H9 (cell line): Measurements from ENCODE around the gene MAP3K7. TPM values are rescaled to one million over a fixed set of nuclear protein-coding genes. Genes with fewer than 3 reads are reported as not detected.

ENCODE experiments used
- DNase-seq: peaks from one replicate; pipeline ENCODE4 v3.0.0-alpha.2; 2017
- H2AFZ ChIP-seq: one replicate; pipeline ENCODE4 v1.6.1; 2013; ENCODE audit warnings: mild to moderate bottlenecking, low read length, control low read depth, moderate library complexity
- H2AK5ac ChIP-seq: 2 replicates; pipeline ENCODE4 v1.6.1; 2013; ENCODE audit warnings: low read length, control low read depth, mixed read lengths; ENCODE audit not compliant: insufficient read length
- H2BK120ac ChIP-seq: one replicate; pipeline ENCODE4 v1.6.1; 2013; ENCODE audit warnings: low read depth, mild to moderate bottlenecking, low read length, control low read depth, inconsistent platforms; ENCODE audit not compliant: poor library complexity, severe bottlenecking
- H2BK12ac ChIP-seq: 2 replicates; pipeline ENCODE4 v1.6.1; 2013; ENCODE audit warnings: low read length, control low read depth, mixed read lengths, low read depth; ENCODE audit not compliant: insufficient read length
- H2BK15ac ChIP-seq: 2 replicates; pipeline ENCODE4 v1.6.1; 2013; ENCODE audit warnings: low read depth, low read length, control low read depth
- H2BK20ac ChIP-seq: one replicate; pipeline ENCODE4 v1.6.1; 2013; ENCODE audit warnings: low read depth, mild to moderate bottlenecking, low read length, control low read depth, inconsistent platforms; ENCODE audit not compliant: poor library complexity, severe bottlenecking
- H2BK5ac ChIP-seq: 2 replicates; pipeline ENCODE4 v1.6.1; 2013; ENCODE audit warnings: low read length, control low read depth, mixed read lengths; ENCODE audit not compliant: insufficient read length
- H3K14ac ChIP-seq: 2 replicates; pipeline ENCODE4 v1.6.1; 2013; ENCODE audit warnings: low read length, control low read depth; ENCODE audit not compliant: insufficient read depth
- H3K18ac ChIP-seq: 2 replicates; pipeline ENCODE4 v1.6.1; 2013; ENCODE audit warnings: low read depth, mild to moderate bottlenecking, mixed read lengths, low read length, control low read depth; ENCODE audit not compliant: insufficient read length
- H3K23ac ChIP-seq: 2 replicates; pipeline ENCODE4 v1.6.1; 2013; ENCODE audit warnings: low read length, control low read depth, mixed read lengths, low read depth; ENCODE audit not compliant: insufficient read length
- H3K23me2 ChIP-seq: 2 replicates; pipeline ENCODE4 v1.6.1; 2013; ENCODE audit warnings: low read depth, mild to moderate bottlenecking, mixed read lengths, low read length, control low read depth; ENCODE audit not compliant: insufficient read length, poor library complexity, severe bottlenecking
- H3K27ac ChIP-seq: 2 replicates; pipeline ENCODE4 v1.5.1; 2013; ENCODE audit warnings: low read length, control low read depth, mixed read lengths, low read depth; ENCODE audit not compliant: insufficient read length
- H3K27me3 ChIP-seq: 2 replicates; pipeline ENCODE4 v1.6.1; 2013; ENCODE audit warnings: low read length, control low read depth, inconsistent platforms; ENCODE audit not compliant: insufficient read depth
- H3K4ac ChIP-seq: 2 replicates; pipeline ENCODE4 v1.6.1; 2013; ENCODE audit warnings: low read depth, mild to moderate bottlenecking, control low read depth, inconsistent platforms, low read length, moderate library complexity
- H3K4me1 ChIP-seq: 2 replicates; pipeline ENCODE4 v1.6.1; 2013; ENCODE audit warnings: low read length, control low read depth, inconsistent platforms; ENCODE audit not compliant: insufficient read depth
- H3K4me2 ChIP-seq: 2 replicates; pipeline ENCODE4 v1.6.1; 2013; ENCODE audit warnings: low read length, control low read depth, mixed read lengths; ENCODE audit not compliant: insufficient read length, insufficient read depth
- H3K56ac ChIP-seq: 2 replicates; pipeline ENCODE4 v1.6.1; 2013; ENCODE audit warnings: low read depth, mild to moderate bottlenecking, mixed read lengths, low read length, control low read depth; ENCODE audit not compliant: insufficient read length
- H3K79me1 ChIP-seq: 2 replicates; pipeline ENCODE4 v1.6.1; 2013; ENCODE audit warnings: low read depth, mild to moderate bottlenecking, moderate library complexity, low read length, control low read depth, inconsistent platforms; ENCODE audit not compliant: insufficient read depth, poor library complexity, severe bottlenecking
- H3K79me2 ChIP-seq: 2 replicates; pipeline ENCODE4 v1.6.1; 2013; ENCODE audit warnings: low read length, control low read depth, inconsistent platforms; ENCODE audit not compliant: insufficient read depth
- H3K9ac ChIP-seq: 2 replicates; pipeline ENCODE4 v1.6.1; 2013; ENCODE audit warnings: low read length, control low read depth, mixed read lengths; ENCODE audit not compliant: insufficient read length; ENCODE audit errors: extremely low read depth
- H3K9me3 ChIP-seq: one replicate; pipeline ENCODE4 v1.6.1; 2013; ENCODE audit warnings: low read depth, low read length, inconsistent platforms; ENCODE audit not compliant: control insufficient read depth
- H3T11ph ChIP-seq: one replicate; pipeline ENCODE4 v1.6.1; 2013; ENCODE audit warnings: mild to moderate bottlenecking, low read length, control low read depth, inconsistent platforms
- H4K20me1 ChIP-seq: one replicate; pipeline ENCODE4 v1.6.1; 2013; ENCODE audit not compliant: control insufficient read depth, insufficient read length, insufficient read depth
- H4K5ac ChIP-seq: 2 replicates; pipeline ENCODE4 v1.6.1; 2013; ENCODE audit warnings: low read depth, mild to moderate bottlenecking, mixed read lengths, low read length, control low read depth; ENCODE audit not compliant: insufficient read length
- H4K8ac ChIP-seq: replicated peaks from 2 replicates; pipeline ENCODE4 v1.6.1; 2013; ENCODE audit warnings: low read length, control low read depth, mixed read lengths, low read depth; ENCODE audit not compliant: insufficient read length
- H4K91ac ChIP-seq: 2 replicates; pipeline ENCODE4 v1.6.1; 2013; ENCODE audit warnings: low read depth, mild to moderate bottlenecking, moderate library complexity, mixed read lengths, low read length, control low read depth; ENCODE audit not compliant: insufficient read length
- H3K27ac Mint-ChIP-seq, 3 experiments: 2 replicates in 2 of 3; 3 replicates in 1 of 3; pipeline ENCODE4 v1.8.0; 2020 to 2021; ENCODE audit warnings: mixed read lengths in 3 of 3, mild to moderate bottlenecking in 1 of 3, moderate library complexity in 1 of 3
- H3K27me3 Mint-ChIP-seq: 2 replicates; pipeline ENCODE4 v1.8.0; 2021; ENCODE audit warnings: low read depth, mild to moderate bottlenecking, moderate library complexity, mixed read lengths
- H3K36me3 Mint-ChIP-seq, 3 experiments: 2 replicates in 2 of 3; 3 replicates in 1 of 3; pipeline ENCODE4 v1.8.0; 2020 to 2021; ENCODE audit warnings: low read depth in 3 of 3, mixed read lengths in 3 of 3; ENCODE audit not compliant: insufficient read depth in 1 of 3
- H3K4me1 Mint-ChIP-seq, 2 experiments: 2 replicates each; pipeline ENCODE4 v1.8.0; 2020; ENCODE audit warnings: mixed read lengths in 2 of 2
- H3K4me3 Mint-ChIP-seq, 2 experiments: 2 replicates in 1 of 2; 3 replicates in 1 of 2; pipeline ENCODE4 v1.8.0; 2020 to 2021; ENCODE audit warnings: mild to moderate bottlenecking in 2 of 2, mixed read lengths in 2 of 2, moderate library complexity in 1 of 2
- H3K9me3 Mint-ChIP-seq, 2 experiments: 2 replicates in 1 of 2; 3 replicates in 1 of 2; pipeline ENCODE4 v1.8.0; 2020; ENCODE audit warnings: mild to moderate bottlenecking in 2 of 2, mixed read lengths in 2 of 2, moderate library complexity in 1 of 2
- CTCF ChIP-seq: fragments of 200-600 bp; sonication (generic); conservative IDR thresholded peaks from 3 replicates; pipeline ENCODE4 v1.8.0; 2021; ENCODE audit warnings: antibody characterized with exemption, mild to moderate bottlenecking
- total RNA-seq: library from RNA; stranded (reverse); gene quantifications from 2 replicates; pipeline ENCODE4 v1.2.1, GENCODE V29; 2021

MAP3K7 gene
- total RNA-seq, 1 experiment from 2014 or later, result 31.3 TPM

GRCh38 chr6:90488816-90489215 lies 98.1 kb downstream of the MAP3K7 start:
- TF ChIP-seq CTCF, result no peak
- Histone ChIP-seq H4K8ac (no peak overlapping the region), H3K4me2 (no peak overlapping the region), H2BK12ac (no peak overlapping the region), H3K56ac (no peak overlapping the region), H3K18ac (no peak overlapping the region), H4K5ac (no peak overlapping the region), H3K79me2 (no peaks in the 10 kb centered on the region), H3K14ac (no peak overlapping the region), H3K4me1 (peaks cover 4% of the 10 kb centered on the region; the same call in 1 of the 2 replicates), H3K23ac (no peak overlapping the region), H3K27ac (no peak overlapping the region), H2AFZ (no peak overlapping the region), H2BK20ac (no peak overlapping the region), H3K9me3 (no peaks in the 10 kb centered on the region), H3T11ph (no peak overlapping the region), H4K20me1 (no peaks in the 10 kb centered on the region), H2BK120ac (no peak overlapping the region), H3K9ac (no peak overlapping the region), H3K4ac (no peak overlapping the region), H4K91ac (no peak overlapping the region), H2BK5ac (no peak overlapping the region), H3K27me3 (no peaks in the 10 kb centered on the region), H3K79me1 (no peaks in the 10 kb centered on the region), H2BK15ac (no peak overlapping the region), H2AK5ac (no peak overlapping the region), H3K23me2 (no peaks in the 10 kb centered on the region)
- Mint-ChIP-seq H3K36me3 (peaks cover 4 to 19% (median 15%) of the 10 kb centered on the region in 3 experiments), H3K27me3 (no peaks in the 10 kb centered on the region), H3K4me3 (no peak overlapping the region), H3K9me3 (peaks cover 18 to 20% of the 10 kb centered on the region in 2 experiments), H3K4me1 (peaks cover 45 to 52% of the 10 kb centered on the region in 2 experiments), H3K27ac (no peak overlapping the region)
- no peak for DNase-seq
